ENCODE measurements around the gene FDX2.

Gene FDX2

DNA sequence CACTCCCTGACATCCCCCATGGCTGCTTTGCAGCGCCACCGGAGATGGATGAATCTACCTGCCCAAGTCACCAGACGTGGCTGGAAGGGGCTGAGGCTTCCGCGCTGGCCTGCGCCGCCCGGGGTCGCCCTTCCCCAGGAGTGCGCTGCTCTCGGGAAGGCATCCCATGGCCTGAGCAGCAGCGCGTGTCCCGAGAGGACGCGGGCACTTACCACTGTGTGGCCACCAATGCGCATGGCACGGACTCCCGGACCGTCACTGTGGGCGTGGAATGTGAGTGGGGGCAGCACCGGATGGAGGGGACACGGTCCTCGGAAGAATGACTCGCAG is 21.5 kb downstream of the FDX2 start:
- TF ChIP-seq CTCF (conservative IDR thresholded peaks at IDR 0.05) (no peak), ZFX (IDR thresholded peaks at IDR 0.05) (no peak)
- no peak overlapping the region for H3K27ac ChIP-seq

- TF ChIP-seq CTCF (conservative IDR thresholded peaks at IDR 0.05) (no peak), ZFX (IDR thresholded peaks at IDR 0.05) (no peak)
- no peak overlapping the region for H3K27ac ChIP-seq
Measured at GRCh38 chr19:10293637-10294367, 22.0 kb downstream of the FDX2 start.

GRCh38 chr19:10292789-10293636 is 22.8 kb downstream of the FDX2 start:
- no peak overlapping the region for H3K27ac ChIP-seq
- TF ChIP-seq CTCF (conservative IDR thresholded peaks at IDR 0.05) (no peak), ZFX (IDR thresholded peaks at IDR 0.05) (no peak)

DNA sequence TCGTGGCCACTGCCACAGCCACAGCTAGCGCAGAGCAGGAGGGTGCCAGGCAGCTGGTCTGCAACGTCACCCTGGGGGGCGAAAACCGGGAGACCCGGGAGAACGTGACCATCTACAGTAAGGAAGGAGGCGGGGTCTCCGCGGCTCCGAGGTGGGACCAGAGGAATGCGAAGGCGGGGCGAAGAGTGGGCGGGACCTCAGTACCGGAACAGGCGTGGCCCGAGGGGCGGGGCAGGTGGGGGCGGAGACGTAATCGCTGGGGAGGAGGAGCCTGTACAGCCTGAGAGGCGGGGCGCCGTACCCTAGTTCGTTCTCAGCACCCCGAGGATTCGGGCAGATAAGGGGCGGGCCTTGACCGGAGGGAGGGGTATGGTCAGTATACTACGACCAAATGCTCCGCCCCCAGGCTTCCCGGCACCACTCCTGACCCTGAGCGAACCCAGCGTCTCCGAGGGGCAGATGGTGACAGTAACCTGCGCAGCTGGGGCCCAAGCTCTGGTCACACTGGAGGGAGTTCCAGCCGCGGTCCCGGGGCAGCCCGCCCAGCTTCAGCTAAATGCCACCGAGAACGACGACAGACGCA is 23.5 kb downstream of the FDX2 start:
- TF ChIP-seq CTCF (conservative IDR thresholded peaks at IDR 0.05) (no peak), ZFX (IDR thresholded peaks at IDR 0.05) (no peak)
- H3K27ac ChIP-seq, result no peak overlapping the region

DNA sequence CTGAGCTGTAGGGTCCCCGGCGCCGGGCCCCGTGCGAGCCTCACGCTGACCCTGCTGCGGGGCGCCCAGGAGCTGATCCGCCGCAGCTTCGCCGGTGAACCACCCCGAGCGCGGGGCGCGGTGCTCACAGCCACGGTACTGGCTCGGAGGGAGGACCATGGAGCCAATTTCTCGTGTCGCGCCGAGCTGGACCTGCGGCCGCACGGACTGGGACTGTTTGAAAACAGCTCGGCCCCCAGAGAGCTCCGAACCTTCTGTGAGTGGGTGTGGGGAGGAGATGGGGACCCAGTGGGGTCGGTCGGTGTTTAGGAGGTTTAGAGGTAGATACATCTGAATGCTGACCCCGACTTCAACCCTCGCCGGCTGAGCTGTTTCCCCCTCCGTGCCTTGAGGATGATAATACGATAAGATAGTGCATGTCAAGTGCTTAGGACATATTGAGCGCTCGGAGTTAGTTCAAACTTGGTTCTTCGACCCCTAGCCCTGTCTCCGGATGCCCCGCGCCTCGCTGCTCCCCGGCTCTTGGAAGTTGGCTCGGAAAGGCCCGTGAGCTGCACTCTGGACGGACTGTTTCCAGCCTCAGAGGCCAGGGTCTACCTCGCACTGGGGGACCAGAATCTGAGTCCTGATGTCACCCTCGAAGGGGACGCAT is 24.1 kb downstream of the FDX2 start:
- TF ChIP-seq ZFX (IDR thresholded peaks at IDR 0.05), result no peak
- TF ChIP-seq CTCF (conservative IDR thresholded peaks at IDR 0.05), result no peak
- H3K27ac ChIP-seq, result peak overlapping the region; percentile 74; the same call in 1 of the 2 replicates

DNA sequence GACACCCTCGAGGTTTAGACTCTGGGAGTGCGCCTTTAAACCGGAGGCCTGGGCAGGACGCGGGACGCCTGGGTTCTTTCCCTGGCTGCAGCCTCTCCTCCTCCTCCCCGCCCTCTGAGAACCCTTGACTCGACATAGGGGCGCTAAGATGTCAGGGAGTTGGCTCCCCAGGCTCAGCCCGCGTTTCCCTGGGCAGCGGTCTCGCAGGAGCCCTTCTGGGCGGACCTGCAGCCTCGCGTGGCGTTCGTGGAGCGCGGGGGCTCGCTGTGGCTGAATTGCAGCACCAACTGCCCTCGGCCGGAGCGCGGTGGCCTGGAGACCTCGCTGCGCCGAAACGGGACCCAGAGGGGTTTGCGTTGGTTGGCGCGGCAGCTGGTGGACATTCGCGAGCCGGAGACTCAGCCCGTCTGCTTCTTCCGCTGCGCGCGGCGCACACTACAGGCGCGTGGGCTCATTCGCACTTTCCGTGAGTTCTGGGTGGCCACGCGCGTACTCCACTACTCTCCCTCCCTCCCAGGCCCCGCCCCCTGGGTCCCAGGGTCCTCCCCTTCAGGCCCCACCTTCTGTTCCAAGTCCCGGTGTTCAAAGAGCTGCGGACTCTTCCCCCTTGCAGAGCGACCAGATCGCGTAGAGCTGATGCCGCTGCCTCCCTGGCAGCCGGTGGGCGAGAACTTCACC is 24.8 kb downstream of the FDX2 start:
- H3K27ac ChIP-seq, result peak overlapping the region; percentile 74
- TF ChIP-seq CTCF (conservative IDR thresholded peaks at IDR 0.05) (no peak), ZFX (IDR thresholded peaks at IDR 0.05) (no peak)

Measured in C4-2B (cell line).